ENCODE measurements around the gene FAAP100. TPM values are rescaled to one million over a fixed set of nuclear protein-coding genes. Genes with fewer than 3 reads are reported as not detected.

FAAP100 gene
- polyA plus RNA-seq, 1 of the 3 experiments (the other 2 are of a cell fraction) = 18.9 TPM

GRCh38 chr17:81591971-81592370, 39.8 kb upstream of the FAAP100 start:
- Histone ChIP-seq H3K27ac (ENCODE audit: low read depth in 2 of 2, low read length in 1 of 2) (no peak overlapping the region), H3F3A (replicated peaks; ENCODE audit: insufficient read depth) (peaks cover 8% of the 10 kb centered on the region), H3K79me2 (ENCODE audit: insufficient read depth) (peaks cover 33% of the 10 kb centered on the region), H3K4me1 (ENCODE audit: control insufficient read depth in 1 of 2, insufficient read depth in 2 of 2, low read depth in 1 of 2, low read length in 1 of 2) (no peaks in the 10 kb centered on the region), H3K4me2 (no peak overlapping the region), H3K9me3 (no peaks in the 10 kb centered on the region), H2AFZ (ENCODE audit: low read depth) (no peak overlapping the region), H3K4me3 (ENCODE audit: low read depth in 2 of 2, low read length in 1 of 2) (no peak overlapping the region), H3K9me2 (no peaks in the 10 kb centered on the region), H3K36me3 (replicated peaks in 1 of 2; ENCODE audit: control insufficient read depth in 1 of 2, insufficient read depth in 2 of 2, low read length in 1 of 2) (peaks cover 60 to 87% of the 10 kb centered on the region in 2 experiments), H4K20me1 (ENCODE audit: insufficient read depth) (0 out of 2 replicates have a peak, but pooled peaks cover 9% of the 10 kb centered on the region), H3K27me3 (ENCODE audit: insufficient read depth) (no peaks in the 10 kb centered on the region), H3K9ac (no peak overlapping the region)
- ChIA-PET CTCF (interaction anchor here (1.1 to 5.4 kb wide), 2 partner anchors 9 to 16 kb away, joined by 4 to 36 read pairs; no protein-coding TSS in a partner anchor), POLR2A (no interaction called here)
- no peak for DNase-seq
- WGBS (ENCODE audit: low lambda C conversion rate) = 95% methylated on average over 14 of the region's 14 CpGs
- no peak for TF ChIP-seq SMC3 (IDR thresholded peaks at IDR 0.05; ENCODE audit: low read depth, low read length)
- no peak for TF ChIP-seq RFX5 (IDR thresholded peaks at IDR 0.05; ENCODE audit: low read length)
- no peak for TF ChIP-seq GATA2 (CRISPR knock-in tag; IDR thresholded peaks at IDR 0.05)
- no peak for TF ChIP-seq TCF12 (IDR thresholded peaks at IDR 0.05)
- TF ChIP-seq TEAD4 (IDR thresholded peaks at IDR 0.05; ENCODE audit: borderline replicate concordance, insufficient read depth) = no peak
- TF ChIP-seq USF1 (IDR thresholded peaks at IDR 0.05; ENCODE audit: borderline replicate concordance, low read depth) = no peak
- no peak for TF ChIP-seq POLR2AphosphoS5 (IDR thresholded peaks at IDR 0.05; ENCODE audit: low read depth, low read length)
- TF ChIP-seq TAF1 (IDR thresholded peaks at IDR 0.05; ENCODE audit: borderline replicate concordance, low read depth, low read length) = no peak
- no peak for TF ChIP-seq FOXM1 (IDR thresholded peaks at IDR 0.05; ENCODE audit: low read depth)
- no peak for TF ChIP-seq SIN3A (IDR thresholded peaks at IDR 0.05; ENCODE audit: borderline replicate concordance, low read depth, low read length)
- TF ChIP-seq FOXJ3 (CRISPR knock-in tag; IDR thresholded peaks at IDR 0.05) = no peak
- TF ChIP-seq NRF1 (IDR thresholded peaks at IDR 0.05; ENCODE audit: low read depth, low read length) = no peak
- TF ChIP-seq ZBTB33 (IDR thresholded peaks at IDR 0.05; ENCODE audit: borderline replicate concordance, low read depth) = no peak
- no peak for TF ChIP-seq CTCF (IDR thresholded peaks at IDR 0.05)
- TF ChIP-seq ELF1 (IDR thresholded peaks at IDR 0.05) = no peak
- no peak for TF ChIP-seq MEF2A (IDR thresholded peaks at IDR 0.05; ENCODE audit: borderline replicate concordance, low read depth)
- TF ChIP-seq EZH2phosphoT487 (IDR thresholded peaks at IDR 0.05; ENCODE audit: borderline replicate concordance, low read depth) = no peak
- TF ChIP-seq FOSL2 (IDR thresholded peaks at IDR 0.05; ENCODE audit: borderline replicate concordance, low read depth) = no peak
